ENCODE results near the gene CLEC6A. TPM values are rescaled to one million over a fixed set of nuclear protein-coding genes. Genes with fewer than 3 reads are reported as not detected.

The CLEC6A gene
- total RNA-seq, 1 experiment from 2014 or later, result not detected

DNA sequence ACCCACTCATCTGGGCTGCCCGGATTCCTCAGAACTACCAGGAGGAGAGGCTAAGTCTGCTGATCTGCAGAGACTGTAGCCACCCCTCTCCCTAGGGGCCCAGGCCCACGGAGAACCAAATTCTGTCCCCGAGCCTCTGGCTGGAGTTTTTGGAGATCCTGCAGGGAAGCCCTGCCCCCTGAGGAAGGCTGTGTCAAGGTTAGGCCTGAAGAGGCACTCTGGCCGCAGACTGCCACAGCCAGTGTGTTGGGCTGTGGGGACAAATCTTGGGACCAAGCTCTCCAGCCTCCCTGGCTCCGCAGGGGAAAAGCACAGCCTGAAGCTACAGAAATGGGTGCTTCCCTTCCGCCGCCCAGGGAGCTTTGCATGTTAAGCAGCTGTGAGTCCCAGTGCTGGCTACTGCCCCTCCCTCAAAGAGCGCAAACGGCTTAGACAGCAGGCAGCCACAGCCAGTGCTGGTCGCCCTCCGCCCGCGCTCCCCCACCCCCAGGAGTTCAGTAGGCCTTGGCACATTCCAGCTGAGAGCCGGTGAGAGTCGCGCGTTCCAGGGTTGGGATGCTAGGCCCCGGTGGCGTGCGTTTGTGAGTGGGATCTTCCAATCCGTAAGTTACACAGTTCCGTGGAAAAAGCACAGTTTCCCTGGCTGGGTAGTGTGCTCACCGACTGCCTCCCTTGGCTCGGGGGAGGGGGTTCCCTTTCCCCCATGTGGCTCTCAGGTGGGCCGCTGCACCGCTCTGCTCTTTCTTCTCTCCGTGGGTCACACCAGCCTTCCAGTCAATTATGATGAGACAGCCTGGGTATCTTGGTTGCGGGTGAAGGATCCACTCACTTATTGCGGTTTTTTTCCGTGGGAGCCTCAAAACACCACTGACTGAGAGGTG is 71.7 kb downstream of the CLEC6A start:
- Histone ChIP-seq H3K36me3 (no peaks in the 10 kb centered on the region), H3K9me3 (no peaks in the 10 kb centered on the region; the same call in 1 of the 2 replicates), H3K4me3 (no peak overlapping the region), H3K27me3 (peaks cover 4% of the 10 kb centered on the region)
- no peak for DNase-seq

Other genes with a start within 250 kb of the CLEC6A start
- gene FAM90A1, start 228.3 kb upstream of the CLEC6A start, total RNA-seq (2014; rRNA removed; shearing (Covaris generic); ENCODE audit: low replicate concordance), result 0.07 and 0.43 TPM in 2 replicates
- gene CLEC4D, start 57.5 kb downstream of the CLEC6A start, total RNA-seq (2014; rRNA removed; shearing (Covaris generic); ENCODE audit: low replicate concordance), result not detected in 2 replicates
- gene CLEC4E, start 84.9 kb downstream of the CLEC6A start, total RNA-seq (2014; rRNA removed; shearing (Covaris generic); ENCODE audit: low replicate concordance), result not detected in 2 replicates
- gene AICDA, start 156.9 kb downstream of the CLEC6A start, total RNA-seq (2014; rRNA removed; shearing (Covaris generic); ENCODE audit: low replicate concordance), result not detected in 2 replicates
- gene MFAP5, start 206.9 kb downstream of the CLEC6A start, total RNA-seq (2014; rRNA removed; shearing (Covaris generic); ENCODE audit: low replicate concordance), result 39.0 and 54.5 TPM in 2 replicates
- gene RIMKLB, start 242.0 kb downstream of the CLEC6A start, total RNA-seq (2014; rRNA removed; shearing (Covaris generic); ENCODE audit: low replicate concordance), result 7.0 and 10.0 TPM in 2 replicates

Measured in MG63 (cell line).